Fibroblast of villous mesenchyme (primary cell): Measurements from ENCODE around the gene SSBP1. TPM values are rescaled to one million over a fixed set of nuclear protein-coding genes. Genes with fewer than 3 reads are reported as not detected.

ENCODE experiments used
- DNase-seq: peaks from one replicate; pipeline ENCODE4 v3.0.0-alpha.2; 2010; ENCODE audit warnings: low read depth
- H3K4me3 ChIP-seq: 2 replicates; pipeline ENCODE4 v1.5.1; 2011; ENCODE audit warnings: low read depth, mild to moderate bottlenecking, low read length
- CTCF ChIP-seq: IDR thresholded peaks from 2 replicates; pipeline ENCODE4 v1.5.1; 2012; ENCODE audit warnings: low read depth, mild to moderate bottlenecking, low read length; ENCODE audit not compliant: insufficient read depth
- total RNA-seq: library from RNA; depleted of rRNA; stranded (reverse); fragments of >200 nt; gene quantifications from 2 replicates; pipeline ENCODE4 v1.2.3, GENCODE V29; 2012

Gene SSBP1
- total RNA-seq, 1 donor, result 105 TPM

DNA sequence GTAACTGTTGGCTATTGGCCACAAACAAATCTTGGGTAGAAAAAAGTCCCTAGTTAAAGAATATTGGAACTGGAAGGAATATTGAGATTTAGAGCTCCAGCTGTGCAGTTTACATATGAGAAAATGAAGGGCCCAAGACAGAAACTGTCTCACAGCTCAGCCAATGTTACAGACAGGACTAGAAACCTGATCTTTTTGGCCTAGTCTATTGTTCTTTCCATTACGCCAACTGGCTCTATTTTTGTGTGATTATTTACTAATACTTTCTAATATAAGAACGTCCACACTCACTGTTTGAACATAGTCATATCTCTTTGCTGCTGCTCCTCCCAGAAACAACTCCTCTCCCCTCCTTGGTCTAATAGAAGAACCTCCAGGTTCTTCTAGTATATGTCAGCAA lies 28.8 kb upstream of the SSBP1 start:
- no peak for DNase-seq
- no peak for TF ChIP-seq CTCF
- H3K4me3 ChIP-seq, result no peak overlapping the region

DNA sequence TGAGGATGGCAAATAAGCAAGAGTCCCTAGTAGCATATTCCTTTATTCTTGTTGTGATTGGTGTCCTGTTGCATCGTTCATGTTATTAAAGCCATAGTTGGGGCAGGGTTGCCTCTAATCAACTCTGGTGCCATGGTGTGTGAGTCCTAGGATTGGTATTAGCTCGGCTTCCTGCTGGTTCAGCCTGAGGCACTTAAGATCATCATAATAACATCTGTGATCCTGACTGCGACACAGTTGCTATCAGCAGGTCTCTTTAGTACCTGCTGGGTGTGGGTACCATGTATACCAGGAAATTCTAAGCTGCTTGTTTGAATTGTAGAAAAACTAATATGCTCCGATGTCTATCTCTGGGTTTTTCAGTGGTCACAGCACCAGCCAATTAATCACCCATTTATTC lies 28.4 kb upstream of the SSBP1 start:
- DNase-seq, result no peak
- no peak overlapping the region for H3K4me3 ChIP-seq
- TF ChIP-seq CTCF, result no peak

GRCh38 chr7:141710301-141710700 lies 27.9 kb upstream of the SSBP1 start:
- no peak for DNase-seq
- no peak overlapping the region for H3K4me3 ChIP-seq
- TF ChIP-seq CTCF, result no peak

GRCh38 chr7:141712603-141713255 lies 25.4 kb upstream of the SSBP1 start:
- no peak for TF ChIP-seq CTCF
- no peak for DNase-seq
- no peak overlapping the region for H3K4me3 ChIP-seq

DNA sequence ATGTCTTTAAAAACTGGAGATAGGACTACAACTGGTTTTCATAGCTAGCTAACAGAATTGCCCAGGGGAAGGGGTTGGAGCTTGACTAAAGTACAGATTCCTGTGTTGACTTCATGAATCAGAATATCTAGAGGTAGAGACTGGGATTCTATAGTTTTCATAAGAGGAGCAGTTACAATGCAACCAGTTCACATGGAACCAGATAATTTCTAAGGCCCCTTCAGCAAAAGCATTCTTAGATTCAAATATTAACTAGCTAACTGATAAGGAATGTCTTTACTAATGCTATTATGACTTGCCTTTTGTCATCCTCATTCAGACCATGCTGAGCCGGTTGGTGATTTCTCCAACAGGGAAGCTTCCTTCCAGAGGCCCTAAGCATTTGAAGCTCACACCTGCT lies 24.3 kb upstream of the SSBP1 start:
- no peak for TF ChIP-seq CTCF
- no peak for DNase-seq
- H3K4me3 ChIP-seq, result no peak overlapping the region

DNA sequence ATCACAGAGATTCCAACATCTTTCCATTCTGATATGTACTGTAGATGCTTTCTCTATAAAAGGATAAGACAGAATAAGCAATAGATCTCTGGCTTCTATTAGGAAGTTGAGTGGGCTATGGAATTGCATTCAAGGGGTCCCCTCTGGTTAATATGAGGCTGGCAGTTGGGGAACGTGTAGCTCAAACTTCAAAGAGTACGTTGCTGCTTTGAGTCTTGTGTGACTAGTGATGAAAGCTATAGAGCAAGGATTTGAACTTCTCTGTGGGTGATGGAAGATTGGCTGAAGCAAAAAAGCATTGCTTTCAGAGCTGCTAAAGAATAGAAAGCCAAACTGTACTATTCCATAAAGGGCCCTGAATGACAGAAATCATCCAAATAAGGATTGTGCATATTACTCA lies 23.6 kb upstream of the SSBP1 start:
- TF ChIP-seq CTCF, result no peak
- H3K4me3 ChIP-seq, result no peak overlapping the region
- no peak for DNase-seq

DNA sequence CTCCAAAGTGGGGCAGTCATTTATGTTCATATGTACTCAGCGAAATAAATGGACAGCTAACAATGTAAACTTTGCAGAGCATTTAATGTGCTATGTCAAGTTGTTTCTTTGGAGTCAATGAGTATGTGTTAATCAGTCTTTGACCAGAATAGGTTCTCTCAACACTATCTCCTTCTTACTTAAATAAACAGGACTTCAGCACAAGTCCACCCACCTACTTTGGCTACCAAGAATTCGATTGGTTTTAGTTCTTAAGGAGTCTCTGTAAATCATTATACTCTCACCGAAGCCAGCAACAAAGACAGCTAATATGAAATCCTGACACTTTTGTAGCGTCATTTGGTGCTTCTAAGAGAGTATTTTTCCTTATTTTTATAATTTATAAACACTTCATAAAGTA lies 23.1 kb upstream of the SSBP1 start:
- H3K4me3 ChIP-seq, result no peak overlapping the region
- TF ChIP-seq CTCF, result no peak

More for the DNA sequence above, 23.1 kb upstream of the SSBP1 start:
- DNase-seq, result no peak
